CD4-positive, alpha-beta T cell (primary cell): ENCODE data around the gene MSANTD2. TPM values are rescaled to one million over a fixed set of nuclear protein-coding genes. Genes with fewer than 3 reads are reported as not detected.

Experiments
- ATAC-seq: fragments of 200-7000 bp; cut with Tn5 transposase; one replicate; pipeline ENCODE4 v1.10.0; 2022; ENCODE audit warnings: mild to moderate bottlenecking; ENCODE audit not compliant: poor library complexity
- CTCF ChIA-PET: fragments of 350-600 bp; sonication (Branson Sonifier 250); formaldehyde crosslinking; loops from one replicate; lab custom pipeline; 2021; ENCODE audit warnings: antibody characterized with exemption, inconsistent platforms; lab: Charles Lee
- POLR2A ChIA-PET: fragments of 350-600 bp; sonication (Branson Sonifier 250); formaldehyde crosslinking; loops from one replicate; lab custom pipeline; 2021; ENCODE audit warnings: antibody characterized with exemption, inconsistent platforms; lab: Charles Lee
- DNase-seq, 14 experiments: peaks; one replicate each; pipeline ENCODE4 v3.0.0-alpha.2; 2013 to 2020; ENCODE audit warnings: mixed read lengths in 2 of 14
- H3K27ac ChIP-seq, 2 donors: one replicate each; pipeline versions ENCODE4 v1.5.1 to v1.7.0; 2013; ENCODE audit warnings: low read length in 2 of 2, low read depth in 1 of 2, mild to moderate bottlenecking in 1 of 2
- H3K27me3 ChIP-seq, 2 experiments: 1 replicate in 1 of 2; 2 replicates in 1 of 2; pipeline versions ENCODE4 v1.6.1 to v1.7.0; 2013; ENCODE audit warnings: low read length in 2 of 2, control low read depth in 1 of 2, mild to moderate bottlenecking in 1 of 2, moderate library complexity in 1 of 2; ENCODE audit not compliant: insufficient read depth in 2 of 2, control insufficient read depth in 1 of 2
- H3K36me3 ChIP-seq: one replicate; pipeline ENCODE4 v1.6.1; 2013; ENCODE audit warnings: low read length, control low read depth; ENCODE audit not compliant: insufficient read depth
- H3K4me1 ChIP-seq: one replicate; pipeline ENCODE4 v1.6.1; 2013; ENCODE audit warnings: low read length, control low read depth; ENCODE audit not compliant: insufficient read depth
- H3K4me3 ChIP-seq: one replicate; pipeline ENCODE4 v1.5.1; 2013; ENCODE audit warnings: mild to moderate bottlenecking, low read length, moderate library complexity
- H3K9me3 ChIP-seq, 2 experiments: 1 replicate in 1 of 2; 2 replicates in 1 of 2; pipeline versions ENCODE4 v1.6.1 to v1.7.0; 2013; ENCODE audit warnings: low read length in 2 of 2, mild to moderate bottlenecking in 2 of 2, control low read depth in 1 of 2, moderate library complexity in 1 of 2; ENCODE audit not compliant: control insufficient read depth in 1 of 2, insufficient read depth in 1 of 2
- H3K27ac Mint-ChIP-seq: one replicate; pipeline ENCODE4 v1.8.0; 2020; ENCODE audit warnings: mixed read lengths
- H3K27me3 Mint-ChIP-seq: one replicate; pipeline ENCODE4 v1.8.0; 2021; ENCODE audit warnings: mixed read lengths
- H3K36me3 Mint-ChIP-seq: one replicate; pipeline ENCODE4 v1.8.0; 2021; ENCODE audit warnings: low read depth, mixed read lengths
- H3K4me1 Mint-ChIP-seq: one replicate; pipeline ENCODE4 v1.8.0; 2021; ENCODE audit warnings: low read depth, mixed read lengths
- H3K4me3 Mint-ChIP-seq: one replicate; pipeline ENCODE4 v1.8.0; 2020; ENCODE audit warnings: mild to moderate bottlenecking, mixed read lengths
- H3K9me3 Mint-ChIP-seq: one replicate; pipeline ENCODE4 v1.8.0; 2020; ENCODE audit warnings: mixed read lengths
- CTCF ChIP-seq: fragments of 200-600 bp; IDR thresholded peaks from one replicate; pipeline ENCODE4 v1.8.0; 2022; ENCODE audit warnings: antibody characterized with exemption, mild to moderate bottlenecking
- intact Hi-C, 2 experiments: fragments of 100-400 bp; cut with DNase I in 1 of 2; cut with micrococcal nuclease in 1 of 2; formaldehyde crosslinking; loops; one replicate each; pipeline versions ENCODE4 v1.15.1 to v1.9.0; 2023 to 2025; cut with DNase I, micrococcal nuclease
- total RNA-seq, 174 experiments: library from RNA in 2 of 174; stranded (reverse) in 2 of 174; gene quantifications; one replicate each; pipeline ENCODE4 v1.2.3 and lab custom pipeline; 2021 to 2026

The MSANTD2 gene
- total RNA-seq, 2 experiments from 2014 or later, result 4.2 to 5.1 TPM

- TF ChIP-seq CTCF, result no peak
- Histone ChIP-seq H3K27me3 (peaks cover 21 to 42% of the 10 kb centered on the region in 2 experiments), H3K27ac (no peak overlapping the region), H3K36me3 (no peaks in the 10 kb centered on the region), H3K4me3 (peak overlapping the region; percentile 49), H3K9me3 (no peaks in the 10 kb centered on the region), H3K4me1 (peaks cover 21% of the 10 kb centered on the region)
- H3K36me3 Mint-ChIP-seq, result no peaks in the 10 kb centered on the region
- peaks cover 69% of the 10 kb centered on the region for H3K27me3 Mint-ChIP-seq
- intact Hi-C loops, result no loop called here
- POLR2A ChIA-PET, result interaction anchor here (0.6 to 1.8 kb wide), 2 partner anchors 29 to 45 kb away, joined by 4 to 6 read pairs; partner anchors contain the start of genes SIAE and SPA17
- no peak overlapping the region for H3K27ac Mint-ChIP-seq
- H3K4me3 Mint-ChIP-seq, result peak overlapping the region; percentile 70
- CTCF ChIA-PET, result interaction anchor here (1.0 to 1.1 kb wide), 2 partner anchors 45 to 49 kb away, joined by 3 to 4 read pairs; partner anchors contain the start of genes SIAE and SPA17
- H3K9me3 Mint-ChIP-seq, result no peaks in the 10 kb centered on the region
- ATAC-seq, result peak; percentile 72
- DNase-seq, result peak in 7 of 14 experiments; percentile 5 to 63 (median 24)
- peaks cover 31% of the 10 kb centered on the region for H3K4me1 Mint-ChIP-seq
Observed at GRCh38 chr11:124717786-124718651, 82.2 kb downstream of the MSANTD2 start.

DNA sequence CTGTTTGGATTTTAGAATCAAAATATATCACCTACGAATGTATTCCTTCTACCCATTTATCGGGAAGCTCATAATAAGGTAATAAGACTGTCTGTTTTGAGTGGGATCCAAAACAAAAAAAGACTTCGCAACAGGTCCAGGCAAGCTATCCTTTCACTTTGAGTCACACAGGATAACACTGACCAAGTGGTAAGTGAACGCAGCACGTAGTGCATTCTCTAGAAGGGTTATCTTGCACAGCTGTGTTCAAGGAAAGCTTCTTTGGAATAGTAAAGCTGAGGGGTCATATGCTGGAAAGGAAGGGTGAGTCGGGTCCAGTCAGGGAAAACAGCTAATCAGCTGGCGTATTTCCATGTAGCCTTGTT is 82.8 kb downstream of the MSANTD2 start:
- Mint-ChIP-seq H3K36me3 (no peaks in the 10 kb centered on the region), H3K27ac (no peak overlapping the region), H3K27me3 (peaks cover 66% of the 10 kb centered on the region), H3K4me3 (peak overlapping the region; percentile 70), H3K4me1 (peaks cover 25% of the 10 kb centered on the region), H3K9me3 (no peaks in the 10 kb centered on the region)
- Histone ChIP-seq H3K36me3 (no peaks in the 10 kb centered on the region), H3K9me3 (no peaks in the 10 kb centered on the region), H3K4me1 (peaks cover 19% of the 10 kb centered on the region), H3K27me3 (peaks cover 21 to 42% of the 10 kb centered on the region in 2 experiments), H3K27ac (no peak overlapping the region), H3K4me3 (peak overlapping the region; percentile 49)
- intact Hi-C loops, result no loop called here
- no peak for DNase-seq
- no peak for ATAC-seq
- CTCF ChIA-PET, result interaction anchor here (1.0 to 1.1 kb wide), 2 partner anchors 44 to 48 kb away, joined by 3 to 4 read pairs; partner anchors contain the start of genes SIAE and SPA17
- POLR2A ChIA-PET, result interaction anchor here (0.6 to 1.8 kb wide), 2 partner anchors 29 to 44 kb away, joined by 4 to 6 read pairs; partner anchors contain the start of genes SIAE and SPA17
- TF ChIP-seq CTCF, result no peak

DNA sequence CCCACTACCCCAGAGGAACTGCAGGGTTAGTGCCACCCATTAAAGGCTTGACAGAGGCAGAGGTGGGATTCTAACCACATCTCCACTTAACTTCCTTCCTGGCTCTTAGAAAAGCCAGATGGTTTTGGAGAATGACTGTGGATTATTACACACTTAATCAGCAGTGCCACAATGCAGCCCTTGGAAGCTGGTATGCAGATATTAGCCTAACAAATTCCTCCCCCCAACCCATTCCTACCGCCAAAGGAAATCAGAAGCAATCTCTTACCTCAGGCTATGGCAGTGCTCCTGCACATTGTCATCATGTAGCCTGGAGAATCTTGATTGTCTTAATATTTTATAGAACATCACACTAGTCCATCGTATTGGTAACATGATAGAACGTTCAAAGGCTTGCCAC is 83.6 kb downstream of the MSANTD2 start:
- Histone ChIP-seq H3K27me3 (peaks cover 21 to 42% of the 10 kb centered on the region in 2 experiments), H3K36me3 (no peaks in the 10 kb centered on the region), H3K4me1 (peaks cover 15% of the 10 kb centered on the region), H3K27ac (no peak overlapping the region), H3K4me3 (no peak overlapping the region), H3K9me3 (no peaks in the 10 kb centered on the region)
- H3K36me3 Mint-ChIP-seq, result no peaks in the 10 kb centered on the region
- DNase-seq, result no peak
- no peak for TF ChIP-seq CTCF
- peaks cover 62% of the 10 kb centered on the region for H3K27me3 Mint-ChIP-seq
- intact Hi-C loops, result no loop called here
- no peak overlapping the region for H3K4me3 Mint-ChIP-seq
- ChIA-PET POLR2A (interaction anchor here (0.9 to 1.8 kb wide), 2 partner anchors 30 to 160 kb away, joined by 3 to 6 read pairs; no protein-coding TSS in a partner anchor), CTCF (no interaction called here)
- peaks cover 18% of the 10 kb centered on the region for H3K4me1 Mint-ChIP-seq
- no peak for ATAC-seq
- no peaks in the 10 kb centered on the region for H3K9me3 Mint-ChIP-seq
- no peak overlapping the region for H3K27ac Mint-ChIP-seq

Other genes with a start within 250 kb of the MSANTD2 start
- not detected for gene OR8A1, start 230.4 kb downstream of the MSANTD2 start, total RNA-seq
- gene PANX3, start 189.0 kb downstream of the MSANTD2 start, total RNA-seq, result not detected
- gene TBRG1, start 177.5 kb downstream of the MSANTD2 start, total RNA-seq, result 10 to 100 TPM; 62.4 to 65.9 TPM
- gene SIAE, start 126.7 kb downstream of the MSANTD2 start, total RNA-seq, result 1 to 10 TPM; 4.5 to 5.6 TPM
- gene SPA17, start 126.5 kb downstream of the MSANTD2 start, total RNA-seq, result under 1 TPM in 1 of 2 experiments, not detected in 1; 0.16 TPM
- 1 to 10 TPM in 1 of 2 experiments, under 1 TPM in 1; 0.84 to 1.4 TPM for gene NRGN, start 60.5 kb downstream of the MSANTD2 start, total RNA-seq
- gene VSIG2, start 48.2 kb downstream of the MSANTD2 start, total RNA-seq, result under 1 TPM in 1 of 2 experiments, not detected in 1; 0.28 TPM
- under 1 TPM; 0.38 to 0.64 TPM for gene ESAM, start 38.1 kb downstream of the MSANTD2 start, total RNA-seq
- 10 to 100 TPM; 26.2 to 27.2 TPM for gene ROBO3, start 65.0 kb upstream of the MSANTD2 start, total RNA-seq
- gene ROBO4, start 97.5 kb upstream of the MSANTD2 start, total RNA-seq, result not detected
- not detected for gene HEPN1, start 118.8 kb upstream of the MSANTD2 start, total RNA-seq
- gene HEPACAM, start 135.6 kb upstream of the MSANTD2 start, total RNA-seq, result not detected
- 1 to 10 TPM in 1 of 2 experiments, under 1 TPM in 1; 0.89 to 1.1 TPM for gene CCDC15, start 153.8 kb upstream of the MSANTD2 start, total RNA-seq